SHP77 treated with DMSO at 0.1 percent for 48 hours (cell line): ENCODE data around the gene CYP2C18.
"Not testable (repeated sequence)": the region's sequence is repeated elsewhere in the genome, so short reads cannot be mapped to it uniquely, and the experiment has no call there.

ENCODE experiments used
- DNase-seq: peaks from one replicate; lab custom pipeline; 2025; lab: John Stamatoyannopoulos, UW

CYP2C18 gene

GRCh38 chr10:94683214-94684054 lies at the start of gene CYP2C18:
TSS of gene CYP2C18 (plus strand) at chr10:94683729. CDS start at chr10:94683820, 91 bp downstream.
- no peak for DNase-seq

DNA sequence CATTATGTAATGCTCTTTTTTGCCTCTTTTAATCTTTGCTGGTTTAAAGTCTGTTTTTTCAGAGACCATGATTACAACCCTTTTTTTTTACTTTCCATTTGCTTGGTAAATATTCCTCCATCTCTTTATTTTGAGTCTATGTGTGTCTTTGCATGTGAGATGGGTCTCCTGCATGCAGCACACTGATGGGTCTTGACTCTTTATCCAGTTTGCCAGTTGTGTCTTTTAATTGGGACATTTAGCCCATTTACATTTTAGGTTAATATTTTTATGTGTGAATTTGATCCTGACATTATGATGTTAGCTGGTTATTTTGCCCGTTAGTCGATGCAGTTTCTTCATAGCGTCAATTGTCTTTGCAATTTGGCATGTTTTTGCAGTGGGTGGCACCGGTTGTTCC lies 45.4 kb upstream of the CYP2C18 start:
- DNase-seq, result not testable (repeated sequence)

- no peak for DNase-seq
Observed at GRCh38 chr10:94639902-94640301, 43.6 kb upstream of the CYP2C18 start.

GRCh38 chr10:94640562-94640961 lies 43.0 kb upstream of the CYP2C18 start:
- no peak for DNase-seq

- no peak for DNase-seq
Observed at GRCh38 chr10:94641480-94641879, 42.0 kb upstream of the CYP2C18 start.

- no peak for DNase-seq
Observed at GRCh38 chr10:94644352-94644751, 39.2 kb upstream of the CYP2C18 start.

- DNase-seq, result no peak
Observed at GRCh38 chr10:94645285-94645684, 38.2 kb upstream of the CYP2C18 start.

- not testable (repeated sequence) for DNase-seq
Observed at GRCh38 chr10:94655201-94655600, 28.3 kb upstream of the CYP2C18 start.

- not testable (repeated sequence) for DNase-seq
Observed at GRCh38 chr10:94663061-94663460, 20.5 kb upstream of the CYP2C18 start.

DNA sequence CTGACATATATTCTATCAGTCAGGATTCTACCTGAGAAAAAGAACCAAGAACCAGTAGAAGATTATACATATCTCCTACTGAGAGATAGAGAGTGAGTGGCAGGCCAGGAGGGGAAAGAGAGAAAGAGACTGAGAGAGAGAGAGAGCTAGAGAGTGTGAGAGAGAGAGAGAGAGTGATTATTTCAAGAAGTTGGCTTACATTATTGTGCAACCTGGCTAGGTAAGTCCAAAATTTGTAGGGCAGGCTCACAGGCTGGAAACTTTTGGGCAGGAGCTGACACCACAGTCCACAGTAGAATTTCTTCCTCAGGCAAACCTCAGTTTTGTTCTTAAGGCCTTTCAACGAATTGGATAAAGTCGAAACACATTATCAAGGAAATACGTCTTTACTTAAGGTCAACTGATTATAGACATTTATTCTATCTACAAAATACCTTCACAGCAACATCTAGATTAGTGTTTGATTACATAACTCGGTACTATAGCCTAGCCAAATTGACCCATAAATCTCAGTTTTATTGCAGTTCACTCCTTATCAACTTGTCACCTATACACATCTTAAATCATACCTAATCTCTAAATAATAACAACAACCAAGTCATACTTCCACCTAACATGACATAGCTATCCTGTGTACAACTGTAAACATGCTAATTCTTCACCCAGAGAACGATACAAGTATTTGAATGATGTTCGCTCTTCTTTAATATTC lies 17.0 kb upstream of the CYP2C18 start:
- no peak for DNase-seq

- DNase-seq, result no peak
Observed at GRCh38 chr10:94673614-94674321, 9.8 kb upstream of the CYP2C18 start.

DNA sequence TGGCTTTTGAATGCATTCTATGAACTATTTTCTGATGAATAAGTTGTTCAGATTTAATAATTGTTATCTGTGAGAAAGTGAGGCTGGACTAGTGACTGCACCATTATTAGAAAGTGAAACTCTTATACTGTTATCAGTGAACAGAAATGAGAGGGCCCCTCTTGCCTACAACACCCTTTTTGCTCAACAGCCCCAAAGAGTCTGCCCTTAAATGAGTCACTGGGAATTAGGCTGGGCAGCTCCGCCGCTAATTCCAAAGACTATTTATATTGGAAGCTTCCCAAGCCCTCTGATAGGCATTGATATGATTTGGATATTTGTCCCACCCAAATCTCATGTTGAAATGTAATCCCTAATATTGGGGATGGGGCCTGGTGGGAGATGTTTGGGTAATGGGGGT lies 7.0 kb upstream of the CYP2C18 start:
- DNase-seq, result no peak

DNA sequence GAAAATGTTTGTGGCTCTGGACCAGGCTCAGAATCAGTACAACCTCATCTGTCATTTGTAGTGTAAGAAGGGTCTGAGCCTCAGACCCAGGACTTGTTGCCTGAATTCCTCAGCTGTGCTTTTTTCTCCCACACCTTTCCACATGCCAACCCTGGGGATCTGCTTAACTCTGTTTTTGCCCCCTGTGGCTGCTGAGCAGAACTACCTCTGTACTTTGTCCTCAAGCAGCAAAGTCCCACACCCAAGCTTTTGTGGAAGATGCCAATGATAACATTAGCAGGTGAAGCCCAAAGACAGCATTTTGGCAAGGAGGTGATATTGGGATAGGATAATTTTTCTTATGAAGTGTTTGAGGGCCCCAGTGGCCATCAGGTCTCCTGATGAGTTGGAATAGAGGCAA lies 5.8 kb upstream of the CYP2C18 start:
- no peak for DNase-seq

- no peak for DNase-seq
Observed at GRCh38 chr10:94678475-94678874, 5.1 kb upstream of the CYP2C18 start.

GRCh38 chr10:94680544-94680943 lies 3.0 kb upstream of the CYP2C18 start:
- no peak for DNase-seq

DNA sequence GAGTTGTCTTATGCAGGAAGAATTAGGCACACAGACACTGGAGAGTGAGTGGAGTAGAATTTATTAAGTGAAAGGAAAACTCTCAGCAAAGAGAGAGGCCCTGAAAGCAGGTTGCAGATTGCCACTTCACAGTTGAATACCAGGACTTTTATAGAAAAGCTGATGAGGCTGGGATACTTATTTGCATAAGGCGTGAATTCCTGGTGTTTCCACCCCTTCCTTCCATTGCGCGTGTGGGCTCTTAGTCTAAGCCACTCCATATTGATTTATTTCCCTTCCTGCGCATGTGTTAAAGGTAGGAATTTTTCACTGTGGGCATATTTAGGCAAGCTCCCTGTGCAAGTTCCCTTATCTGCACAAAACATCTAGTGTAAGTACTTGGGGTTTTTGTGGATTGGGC lies 893 bp upstream of the CYP2C18 start:
- DNase-seq, result not testable (repeated sequence)

- DNase-seq, result no peak
Observed at GRCh38 chr10:94687625-94688248, 4.2 kb downstream of the CYP2C18 start.

- no peak for DNase-seq
Observed at GRCh38 chr10:94706089-94706488, 22.6 kb downstream of the CYP2C18 start.

DNA sequence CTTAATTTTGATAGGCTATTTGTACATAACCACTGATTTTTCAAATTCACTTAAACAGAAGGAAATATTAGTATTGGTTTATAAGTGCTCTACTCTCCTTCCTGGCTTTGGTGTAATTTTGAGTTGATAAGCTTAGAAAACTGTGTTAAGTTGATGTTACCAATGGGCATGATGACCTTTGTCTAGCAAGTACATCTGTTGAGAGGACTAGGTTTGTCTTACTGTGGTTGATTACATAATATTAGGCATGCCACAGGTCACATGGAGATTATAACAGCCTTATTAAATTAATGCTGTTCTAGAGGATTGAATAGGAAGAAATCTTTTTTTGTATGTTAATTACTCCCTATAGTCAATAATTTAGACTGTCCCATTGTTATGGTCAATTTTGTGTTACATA lies 27.0 kb downstream of the CYP2C18 start:
- no peak for DNase-seq

DNA sequence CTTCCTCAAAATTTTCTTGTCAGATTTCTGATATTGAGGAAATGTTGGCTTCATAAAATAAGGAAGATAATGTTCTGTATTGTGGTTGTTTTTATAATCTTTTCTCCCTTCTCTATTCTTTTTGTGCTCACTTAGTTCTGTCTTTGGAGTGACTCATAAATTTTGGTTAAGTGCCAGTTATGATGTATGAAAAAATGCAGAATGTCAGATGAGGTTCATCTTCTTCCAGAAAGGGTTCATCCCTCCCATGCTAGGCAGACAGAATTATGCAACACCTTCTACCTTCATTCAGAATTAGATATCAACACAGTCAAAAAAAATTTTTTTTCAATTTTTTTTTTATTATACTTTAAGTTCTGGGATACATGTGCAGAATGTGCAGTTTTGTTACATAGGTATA lies 42.3 kb downstream of the CYP2C18 start:
- DNase-seq, result no peak

- no peak for DNase-seq
Observed at GRCh38 chr10:94735197-94735596, 51.7 kb downstream of the CYP2C18 start.

DNA sequence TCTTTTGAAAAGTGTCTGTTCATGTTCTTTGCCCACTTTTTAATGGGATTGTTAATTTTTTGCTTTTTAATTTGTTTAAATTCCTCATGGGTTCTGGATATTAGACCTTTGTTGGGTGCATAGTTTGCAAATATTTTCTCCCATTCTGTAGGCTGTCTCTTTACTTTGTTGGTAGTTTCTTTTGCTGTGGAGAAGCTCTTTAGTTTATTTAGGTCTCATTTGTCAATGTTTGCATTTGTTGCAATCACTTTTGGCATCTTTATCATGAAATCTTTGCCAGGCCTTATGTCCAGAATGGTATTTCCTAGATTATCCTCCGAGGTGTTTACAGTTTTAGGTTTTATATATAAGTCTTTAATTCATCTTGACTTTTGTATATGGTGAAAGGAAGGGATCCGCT lies 55.1 kb downstream of the CYP2C18 start:
- no peak for DNase-seq
